Caco-2 (cell line): ENCODE results near the gene C5orf22. TPM values are rescaled to one million over a fixed set of nuclear protein-coding genes. Genes with fewer than 3 reads are reported as not detected.

Experiments
- BruUV-seq: library from RNA; stranded (reverse); fragments of 400-500 nt; replicated peaks from 2 replicates; lab custom pipeline; 2021; lab: Mats Ljungman, UMichigan
- CTCF ChIA-PET: fragments of 300-600 bp; sonication (Branson Sonifier 250); formaldehyde crosslinking; loops from one replicate; lab custom pipeline; 2022; ENCODE audit warnings: antibody characterized with exemption; lab: Charles Lee
- POLR2A ChIA-PET: fragments of 300-600 bp; sonication (Branson Sonifier 250); formaldehyde crosslinking; loops from one replicate; lab custom pipeline; 2022; ENCODE audit warnings: antibody characterized with exemption; lab: Charles Lee
- DNase-seq, 2 experiments: peaks; one replicate each; pipeline versions ENCODE4 v3.0.0 to v3.0.0-alpha.2; 2020 to 2022
- H3K27me3 ChIP-seq: replicated peaks from 2 replicates; pipeline ENCODE4 v1.6.0; 2011; ENCODE audit warnings: low read length; ENCODE audit not compliant: control insufficient read depth, insufficient read depth
- H3K36me3 ChIP-seq: 2 replicates; pipeline ENCODE4 v1.5.1; 2011; ENCODE audit warnings: low read length; ENCODE audit not compliant: control insufficient read depth, insufficient read depth
- H3K4me1 ChIP-seq: fragments of 250-450 bp; sonication (Bioruptor Pico); 2 replicates; pipeline ENCODE4 v1.5.1; 2020; ENCODE audit warnings: mild to moderate bottlenecking
- H3K4me3 ChIP-seq: 2 replicates; pipeline ENCODE4 v1.5.1; 2011; ENCODE audit warnings: low read depth, mild to moderate bottlenecking, control low read depth, low read length
- H3K9me3 ChIP-seq: fragments of 250-450 bp; sonication (Bioruptor Pico); 2 replicates; pipeline ENCODE4 v1.5.1; 2020; ENCODE audit warnings: mild to moderate bottlenecking, moderate library complexity
- H3K27ac Mint-ChIP-seq: one replicate; pipeline ENCODE4 v1.8.0; 2022; ENCODE audit warnings: mixed read lengths; ENCODE audit not compliant: unreplicated experiment
- H3K27me3 Mint-ChIP-seq: one replicate; pipeline ENCODE4 v1.8.0; 2022; ENCODE audit warnings: mixed read lengths; ENCODE audit not compliant: insufficient read depth, unreplicated experiment
- H3K36me3 Mint-ChIP-seq: one replicate; pipeline ENCODE4 v1.8.0; 2022; ENCODE audit warnings: mild to moderate bottlenecking, mixed read lengths; ENCODE audit not compliant: insufficient read depth, unreplicated experiment
- H3K4me1 Mint-ChIP-seq: one replicate; pipeline ENCODE4 v1.8.0; 2022; ENCODE audit warnings: low read depth, mixed read lengths; ENCODE audit not compliant: unreplicated experiment
- H3K4me3 Mint-ChIP-seq: one replicate; pipeline ENCODE4 v1.8.0; 2022; ENCODE audit warnings: mild to moderate bottlenecking, moderate library complexity, mixed read lengths; ENCODE audit not compliant: unreplicated experiment
- H3K9me3 Mint-ChIP-seq: one replicate; pipeline ENCODE4 v1.8.0; 2022; ENCODE audit warnings: mixed read lengths; ENCODE audit not compliant: unreplicated experiment
- CTCF ChIP-seq, 2 experiments: fragments of 200-600 bp in 1 of 2; IDR thresholded peaks; 1 replicate in 1 of 2; 2 replicates in 1 of 2; pipeline versions ENCODE4 v1.5.1 to v1.8.0; 2011 to 2022; ENCODE audit warnings: antibody characterized with exemption in 1 of 2, control low read depth in 1 of 2, inconsistent platforms in 1 of 2, low read depth in 1 of 2, low read length in 1 of 2, mild to moderate bottlenecking in 1 of 2, moderate library complexity in 1 of 2; ENCODE audit not compliant: insufficient read depth in 1 of 2, severe bottlenecking in 1 of 2, unreplicated experiment in 1 of 2
- intact Hi-C: fragments of 100-400 bp; cut with micrococcal nuclease; formaldehyde crosslinking; loops from one replicate; pipeline ENCODE4 v1.10.0; 2022; ENCODE audit not compliant: unreplicated experiment
- total RNA-seq: library from RNA; stranded (reverse); gene quantifications from 2 replicates; pipeline ENCODE4 v1.2.3, GENCODE V29; 2022

The C5orf22 gene
- total RNA-seq, 1 experiment from 2014 or later = 27.9 TPM

GRCh38 chr5:31577438-31577837 lies 45.3 kb downstream of the C5orf22 start:
- Histone ChIP-seq H3K4me3 (no peak overlapping the region), H3K27me3 (no peaks in the 10 kb centered on the region; the same call in 1 of the 2 replicates), H3K9me3 (no peaks in the 10 kb centered on the region), H3K4me1 (no peaks in the 10 kb centered on the region), H3K36me3 (no peaks in the 10 kb centered on the region)
- CTCF ChIA-PET = no interaction called here
- Mint-ChIP-seq H3K9me3 (no peaks in the 10 kb centered on the region), H3K4me3 (no peak overlapping the region), H3K27me3 (peaks cover 27% of the 10 kb centered on the region), H3K27ac (no peak overlapping the region), H3K4me1 (no peaks in the 10 kb centered on the region), H3K36me3 (no peaks in the 10 kb centered on the region)
- DNase-seq = no peak
- BruUV-seq = no TSS peak
- POLR2A ChIA-PET = no interaction called here
- no peak for TF ChIP-seq CTCF (IDR thresholded peaks at IDR 0.05; ENCODE audit: insufficient read depth in 1 of 2, low read depth in 1 of 2, low read length in 1 of 2, severe bottlenecking in 1 of 2, unreplicated experiment in 1 of 2)
- intact Hi-C loops = no loop called here

GRCh38 chr5:31579558-31579957 lies 47.5 kb downstream of the C5orf22 start:
- H3K4me3 Mint-ChIP-seq = no peak overlapping the region
- Histone ChIP-seq H3K9me3 (no peaks in the 10 kb centered on the region), H3K36me3 (no peaks in the 10 kb centered on the region), H3K4me1 (no peaks in the 10 kb centered on the region), H3K4me3 (no peak overlapping the region), H3K27me3 (no peaks in the 10 kb centered on the region; the same call in 1 of the 2 replicates)
- CTCF ChIA-PET = interaction anchor here (1.0 kb wide), 1 partner anchor 230 kb away, joined by 3 read pairs; no protein-coding TSS in a partner anchor
- H3K27me3 Mint-ChIP-seq = peaks cover 28% of the 10 kb centered on the region
- no peaks in the 10 kb centered on the region for H3K4me1 Mint-ChIP-seq
- no peak for DNase-seq
- no TSS peak for BruUV-seq
- no peak overlapping the region for H3K27ac Mint-ChIP-seq
- intact Hi-C loops = no loop called here
- H3K36me3 Mint-ChIP-seq = no peaks in the 10 kb centered on the region
- POLR2A ChIA-PET = no interaction called here
- no peaks in the 10 kb centered on the region for H3K9me3 Mint-ChIP-seq
- no peak for TF ChIP-seq CTCF (IDR thresholded peaks at IDR 0.05; ENCODE audit: insufficient read depth in 1 of 2, low read depth in 1 of 2, low read length in 1 of 2, severe bottlenecking in 1 of 2, unreplicated experiment in 1 of 2)

GRCh38 chr5:31581498-31582099 lies 49.5 kb downstream of the C5orf22 start:
- CTCF ChIA-PET = interaction anchor here (0.5 to 1.2 kb wide), 3 partner anchors 57 to 228 kb away, joined by 3 to 6 read pairs (median 4); partner anchors contain the start of gene PDZD2

More at GRCh38 chr5:31581498-31582099, 49.5 kb downstream of the C5orf22 start:
- Mint-ChIP-seq H3K4me3 (no peak overlapping the region), H3K27ac (no peak overlapping the region), H3K9me3 (no peaks in the 10 kb centered on the region), H3K4me1 (no peaks in the 10 kb centered on the region), H3K36me3 (no peaks in the 10 kb centered on the region), H3K27me3 (peaks cover 23% of the 10 kb centered on the region)
- BruUV-seq = no TSS peak
- Histone ChIP-seq H3K4me3 (no peak overlapping the region), H3K9me3 (no peaks in the 10 kb centered on the region), H3K27me3 (no peaks in the 10 kb centered on the region; the same call in 1 of the 2 replicates), H3K4me1 (no peaks in the 10 kb centered on the region), H3K36me3 (no peaks in the 10 kb centered on the region)
- TF ChIP-seq CTCF (IDR thresholded peaks at IDR 0.05; ENCODE audit: insufficient read depth in 1 of 2, low read depth in 1 of 2, low read length in 1 of 2, severe bottlenecking in 1 of 2, unreplicated experiment in 1 of 2) = peak; percentile 15 to 74
- peak in 1 of 2 experiments; percentile 22 for DNase-seq
- POLR2A ChIA-PET = no interaction called here
- intact Hi-C loops = loop anchor here (1.0 to 2.0 kb wide), 3 partner anchors 83 to 495 kb away; no protein-coding TSS in a partner anchor
